Measurements from ENCODE around the gene YDJC.

DNA sequence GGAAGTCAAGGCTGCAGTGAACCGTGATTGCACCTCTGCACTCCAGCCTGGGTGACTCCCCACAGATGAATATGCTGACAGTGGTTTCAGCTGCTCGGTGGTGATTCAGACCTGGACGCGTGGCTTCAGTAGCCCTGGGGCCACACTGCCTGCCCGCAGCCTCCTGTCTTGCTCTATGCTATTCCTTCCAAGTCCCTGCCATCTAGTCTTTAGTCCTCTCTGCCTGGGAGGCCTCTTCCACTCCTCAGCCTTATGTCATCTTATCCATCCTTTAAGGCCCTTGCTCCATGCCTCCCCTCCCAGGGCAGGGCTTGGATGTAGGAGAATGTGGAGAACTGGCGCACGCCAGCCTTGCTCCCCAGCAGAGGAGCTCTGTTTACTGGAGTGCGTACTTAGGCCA is 23.0 kb downstream of the YDJC start:
- no peak for TF ChIP-seq EZH2phosphoT487 (IDR thresholded peaks at IDR 0.05; ENCODE audit: low read depth)
- TF ChIP-seq, protein P1, sequence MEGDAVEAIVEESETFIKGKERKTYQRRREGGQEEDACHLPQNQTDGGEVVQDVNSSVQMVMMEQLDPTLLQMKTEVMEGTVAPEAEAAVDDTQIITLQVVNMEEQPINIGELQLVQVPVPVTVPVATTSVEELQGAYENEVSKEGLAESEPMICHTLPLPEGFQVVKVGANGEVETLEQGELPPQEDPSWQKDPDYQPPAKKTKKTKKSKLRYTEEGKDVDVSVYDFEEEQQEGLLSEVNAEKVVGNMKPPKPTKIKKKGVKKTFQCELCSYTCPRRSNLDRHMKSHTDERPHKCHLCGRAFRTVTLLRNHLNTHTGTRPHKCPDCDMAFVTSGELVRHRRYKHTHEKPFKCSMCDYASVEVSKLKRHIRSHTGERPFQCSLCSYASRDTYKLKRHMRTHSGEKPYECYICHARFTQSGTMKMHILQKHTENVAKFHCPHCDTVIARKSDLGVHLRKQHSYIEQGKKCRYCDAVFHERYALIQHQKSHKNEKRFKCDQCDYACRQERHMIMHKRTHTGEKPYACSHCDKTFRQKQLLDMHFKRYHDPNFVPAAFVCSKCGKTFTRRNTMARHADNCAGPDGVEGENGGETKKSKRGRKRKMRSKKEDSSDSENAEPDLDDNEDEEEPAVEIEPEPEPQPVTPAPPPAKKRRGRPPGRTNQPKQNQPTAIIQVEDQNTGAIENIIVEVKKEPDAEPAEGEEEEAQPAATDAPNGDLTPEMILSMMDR (IDR thresholded peaks at IDR 0.05; ENCODE audit: low read depth, low read length) = no peak

Data from OCI-LY3 (cell line).